SHP77 treated with DMSO at 0.1 percent for 48 hours (cell line): ENCODE measurements around the gene FAM162A.
"Not testable (repeated sequence)": the region's sequence is repeated elsewhere in the genome, so short reads cannot be mapped to it uniquely, and the experiment has no call there.

ENCODE experiments used
- DNase-seq: peaks from one replicate; lab custom pipeline; 2025; lab: John Stamatoyannopoulos, UW

The FAM162A gene, protein sequence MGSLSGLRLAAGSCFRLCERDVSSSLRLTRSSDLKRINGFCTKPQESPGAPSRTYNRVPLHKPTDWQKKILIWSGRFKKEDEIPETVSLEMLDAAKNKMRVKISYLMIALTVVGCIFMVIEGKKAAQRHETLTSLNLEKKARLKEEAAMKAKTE

DNA sequence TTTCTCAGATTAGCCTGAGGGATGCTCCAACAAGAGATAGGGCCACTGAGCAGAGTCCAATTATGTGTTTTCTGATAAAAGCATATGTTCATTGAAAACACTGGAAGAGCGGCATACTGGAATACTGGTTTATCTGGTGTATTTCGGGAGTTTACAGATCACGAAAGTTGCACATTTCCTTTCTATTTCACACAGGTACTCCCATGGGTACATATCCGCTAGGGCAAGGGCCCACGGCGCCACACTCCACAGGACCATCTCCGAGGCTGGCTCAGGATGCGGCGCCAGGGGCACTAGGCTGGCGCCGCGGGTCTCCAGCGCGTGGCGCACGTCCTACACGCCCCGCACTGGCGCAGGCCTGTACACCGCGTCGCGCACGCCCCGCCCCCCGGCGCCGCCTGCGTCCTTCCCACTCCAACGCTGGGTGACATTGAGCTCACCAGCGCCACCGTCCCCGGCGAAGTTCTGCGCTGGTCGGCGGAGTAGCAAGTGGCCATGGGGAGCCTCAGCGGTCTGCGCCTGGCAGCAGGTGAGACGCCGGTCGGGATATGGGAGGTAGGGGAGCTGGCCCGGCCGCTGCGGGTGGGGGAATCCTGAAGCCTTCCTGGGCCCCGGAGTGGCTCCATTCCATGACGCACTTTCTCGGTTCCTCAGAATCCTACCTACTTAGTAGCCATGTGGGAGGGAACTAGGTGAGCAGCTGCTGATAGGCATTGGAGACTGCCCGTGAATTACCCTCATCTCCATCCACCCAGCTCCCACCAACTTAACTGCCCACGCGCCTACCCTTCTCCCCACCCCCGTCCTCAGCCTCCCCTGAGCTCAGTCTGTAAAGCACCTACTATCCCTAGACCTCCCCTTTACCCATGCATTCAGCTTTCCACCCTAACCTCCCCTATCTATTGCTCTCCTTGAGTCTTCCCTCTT lies at the start of gene FAM162A:
TSS of gene FAM162A (plus strand) at position 412 of the 927 bp plus-strand sequence. CDS start at position 496, 84 bp downstream.
- peak; percentile 88 for DNase-seq

GRCh38 chr3:122342803-122343202 lies 41.2 kb upstream of the FAM162A start:
- DNase-seq = no peak

- no peak for DNase-seq
These were observed 40.3 kb upstream of the FAM162A start for GRCh38 chr3:122343654-122344053.

DNA sequence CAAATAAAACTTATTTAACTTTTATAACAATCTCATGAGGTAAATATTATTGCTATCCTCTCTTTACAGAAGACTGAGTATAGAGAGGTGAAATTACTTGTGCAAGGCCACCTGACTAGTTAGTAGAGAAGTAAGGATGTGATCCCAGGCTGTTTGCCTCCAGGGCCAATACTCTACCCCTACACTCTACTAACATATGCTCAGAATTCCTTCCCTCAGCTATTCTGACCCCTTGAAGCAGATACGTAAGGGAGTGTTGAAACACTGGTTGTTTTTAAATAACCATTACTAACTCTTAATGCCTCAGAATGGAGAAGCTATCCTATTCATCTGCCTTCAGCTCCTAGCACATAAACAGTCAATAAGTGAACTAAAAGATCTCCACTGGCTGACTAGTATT lies 34.8 kb upstream of the FAM162A start:
- no peak for DNase-seq

GRCh38 chr3:122350814-122351418 lies 33.1 kb upstream of the FAM162A start:
- no peak for DNase-seq

DNA sequence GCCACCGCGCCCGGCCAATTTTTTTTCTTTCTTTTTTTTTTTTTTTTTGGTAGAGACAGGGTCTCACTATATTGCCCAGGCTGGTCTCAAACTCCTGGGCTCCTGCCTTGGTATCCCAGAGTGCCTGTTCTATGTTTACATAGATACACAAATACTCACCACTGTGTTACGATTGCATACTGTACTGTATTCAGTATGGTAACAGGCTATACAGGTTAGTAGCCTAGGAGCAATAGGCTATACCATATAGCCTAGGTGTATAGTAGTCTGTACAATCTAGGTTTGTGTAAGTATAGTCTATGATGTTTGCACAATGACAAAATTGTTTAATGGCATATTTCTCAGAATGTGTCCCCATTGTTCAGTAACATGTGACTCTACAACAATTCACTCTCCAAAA lies 32.4 kb upstream of the FAM162A start:
- no peak for DNase-seq

DNA sequence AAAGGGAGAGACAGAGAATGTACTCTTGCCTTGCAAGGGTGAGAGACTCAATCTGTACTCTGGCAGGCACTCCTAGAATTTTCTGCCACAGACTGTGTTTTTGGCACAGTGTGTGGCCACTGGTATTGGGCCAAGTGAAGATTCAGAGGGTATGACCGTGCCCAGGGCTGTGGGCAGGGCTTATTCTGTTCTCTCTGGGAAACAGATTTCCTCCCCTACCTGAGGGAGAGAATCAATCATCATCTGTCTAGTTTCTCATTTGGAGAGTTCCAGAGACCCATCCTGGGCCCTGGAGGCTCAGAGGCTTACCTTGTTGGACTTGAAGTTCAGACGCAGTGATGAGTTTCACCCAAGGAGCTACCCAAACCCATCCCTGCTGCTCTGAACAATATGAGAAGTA lies 30.8 kb upstream of the FAM162A start:
- no peak for DNase-seq

- no peak for DNase-seq
These were observed 30.0 kb upstream of the FAM162A start for GRCh38 chr3:122353893-122354401.

- no peak for DNase-seq
These were observed 28.4 kb upstream of the FAM162A start for GRCh38 chr3:122355612-122356011.

DNA sequence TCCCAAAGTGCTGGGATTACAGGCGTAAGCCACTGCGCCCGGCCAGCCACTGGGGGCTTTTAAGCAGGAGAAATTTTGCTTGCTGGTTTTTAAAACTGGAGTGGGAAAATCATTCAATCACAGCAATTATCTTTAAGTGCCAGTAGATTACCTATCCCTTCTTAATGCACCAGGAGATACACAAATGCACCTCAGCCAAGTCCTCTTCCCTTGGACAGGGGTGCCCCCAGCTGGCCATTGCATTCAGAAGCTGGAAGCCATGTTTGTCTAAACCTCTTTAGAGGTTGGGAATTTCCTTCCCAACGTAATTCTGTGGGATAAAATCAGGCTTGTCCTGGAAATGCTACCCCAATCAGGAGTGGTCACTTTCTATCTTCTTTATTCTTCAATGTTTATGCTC lies 27.6 kb upstream of the FAM162A start:
- DNase-seq = no peak

- DNase-seq = no peak
These were observed 25.9 kb upstream of the FAM162A start for GRCh38 chr3:122357828-122358702.

DNA sequence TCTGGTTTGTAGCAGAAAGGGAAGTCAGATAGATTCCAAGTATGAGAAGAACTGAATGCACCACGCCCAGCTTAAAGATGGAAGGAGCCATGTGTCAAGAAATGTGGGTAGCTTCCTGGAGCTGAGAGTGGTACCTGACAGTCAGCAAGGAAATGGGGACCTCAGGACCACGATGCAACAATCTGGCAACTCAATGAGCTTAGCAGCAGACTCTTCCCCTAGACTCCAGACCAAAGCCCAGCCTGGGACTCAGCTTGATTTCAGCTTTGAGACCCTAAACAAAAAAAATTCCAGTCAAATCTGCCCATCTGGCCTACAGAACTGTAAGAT lies 25.3 kb upstream of the FAM162A start:
- no peak for DNase-seq

DNA sequence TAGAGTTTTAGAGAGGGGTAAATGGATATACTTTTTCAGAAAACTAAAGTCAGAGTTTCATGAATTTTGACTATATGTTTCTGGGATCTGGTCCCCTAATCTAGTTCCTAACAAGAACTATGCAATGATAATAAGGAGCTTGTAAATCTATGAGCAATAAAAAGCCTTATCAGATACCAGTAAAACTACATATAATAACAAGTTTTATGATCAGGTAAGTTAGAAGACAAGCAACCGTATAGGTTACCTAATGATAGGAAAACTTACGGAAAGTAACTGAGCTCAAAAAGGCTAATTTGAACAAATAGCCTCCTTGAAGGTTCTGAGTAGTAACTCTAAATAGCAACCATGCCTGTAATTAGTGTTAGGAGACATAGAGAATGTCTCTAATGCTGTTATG lies 22.0 kb upstream of the FAM162A start:
- DNase-seq = no peak

- DNase-seq = no peak
These were observed 19.5 kb upstream of the FAM162A start for GRCh38 chr3:122364490-122364889.

- DNase-seq = no peak
These were observed 18.9 kb upstream of the FAM162A start for GRCh38 chr3:122365073-122365472.

GRCh38 chr3:122365582-122366378 lies 18.2 kb upstream of the FAM162A start:
- DNase-seq = not testable (repeated sequence)

- DNase-seq = no peak
These were observed 17.6 kb upstream of the FAM162A start for GRCh38 chr3:122366379-122366749.

- DNase-seq = no peak
These were observed 9.9 kb upstream of the FAM162A start for GRCh38 chr3:122374034-122374433.

DNA sequence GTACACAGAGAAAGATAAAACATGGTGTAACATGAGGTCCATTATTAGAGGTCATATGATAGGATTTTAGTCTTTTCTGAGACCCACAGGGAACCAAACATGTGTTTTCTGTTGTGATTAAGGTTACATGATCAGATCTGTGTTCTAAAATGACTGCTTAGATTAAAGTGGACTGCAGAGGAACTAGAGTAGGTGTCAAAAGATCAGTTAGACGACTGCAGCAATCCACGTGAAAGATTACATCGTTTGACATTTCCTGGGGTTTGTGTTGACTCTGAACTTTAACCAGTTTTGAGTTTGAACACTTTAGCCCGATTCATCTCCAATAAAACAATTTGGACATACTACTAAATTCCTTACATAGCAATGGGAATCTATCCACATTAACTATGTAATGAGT lies 6.0 kb upstream of the FAM162A start:
- no peak for DNase-seq

DNA sequence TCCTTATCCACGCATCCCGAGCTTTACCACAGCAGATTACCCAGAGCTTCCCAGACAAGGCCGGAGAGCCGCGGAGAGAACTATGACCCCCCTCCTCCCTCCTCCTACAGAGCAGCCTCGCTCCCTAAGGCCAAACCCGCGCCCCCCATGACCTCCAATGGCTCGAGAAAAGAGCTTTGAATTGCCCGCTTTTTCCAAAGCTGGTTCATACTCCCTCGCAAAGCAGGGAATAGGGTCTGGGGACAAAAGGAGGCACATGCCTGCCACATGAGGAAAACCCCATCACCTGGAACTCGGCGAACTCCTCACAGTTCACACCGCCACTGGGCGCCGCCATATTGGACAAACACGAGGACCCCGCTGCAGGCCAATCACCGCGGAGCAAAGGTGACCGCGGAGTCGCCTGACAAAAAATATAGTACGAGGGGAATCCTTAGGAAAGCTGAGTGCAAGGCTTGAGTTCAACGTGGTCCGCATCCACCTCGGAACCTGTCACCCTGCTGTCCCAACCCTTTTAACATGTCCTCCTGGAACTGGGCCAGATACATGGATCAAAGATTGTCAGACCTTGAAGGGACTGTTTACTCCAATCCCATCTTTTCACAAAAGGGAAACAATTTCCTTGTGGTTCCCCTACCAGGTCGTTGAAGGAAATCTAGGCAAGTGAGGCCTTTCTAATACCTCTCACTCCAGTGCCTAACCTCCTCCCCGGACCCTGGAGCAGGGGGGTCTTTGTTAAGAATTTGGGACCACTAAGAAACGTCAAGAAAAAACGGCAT lies 905 bp upstream of the FAM162A start, which contains the start of gene MIX23:
TSS of gene MIX23 (minus strand) at position 344 of the 779 bp plus-strand sequence. CDS start at position 337, 7 bp downstream.
- peak; percentile 88 for DNase-seq
